GM12878 (cell line): Measurements from ENCODE around the gene PEX5. TPM values are rescaled to one million over a fixed set of nuclear protein-coding genes. Genes with fewer than 3 reads are reported as not detected.
A peak's percentile ranks its signal among the peaks of the same experiment; 100 is the strongest.

Source experiments
- ATAC-seq: fragments of 200-7000 bp; cut with Tn5 transposase; 3 replicates; pipeline ENCODE4 v1.9.1; 2020; ENCODE audit warnings: mild to moderate bottlenecking, moderate library complexity
- BruUV-seq: library from RNA; stranded (reverse); fragments of 400-500 nt; replicated peaks from 2 replicates; lab custom pipeline; 2021; lab: Mats Ljungman, UMichigan
- CTCF ChIA-PET: fragments of 300-600 bp; sonication (Branson Sonifier 250); formaldehyde crosslinking; extraction: SDS; loops from one replicate; lab custom pipeline; 2021; ENCODE audit warnings: inconsistent platforms; lab: Yijun Ruan, JAX
- POLR2A ChIA-PET: fragments of 350-600 bp; formaldehyde crosslinking; extraction: SDS; loops from one replicate; lab custom pipeline; 2021; ENCODE audit warnings: inconsistent platforms; lab: Charles Lee
- RAD21 ChIA-PET: fragments of 300-600 bp; sonication (Branson Sonifier 250); formaldehyde crosslinking; loops from one replicate; lab custom pipeline; 2023; ENCODE audit warnings: antibody characterized with exemption; ENCODE audit not compliant: unreplicated experiment; lab: Charles Lee
- SMC1A ChIA-PET: fragments of 300-600 bp; sonication (Branson Sonifier 250); formaldehyde crosslinking; loops from one replicate; lab custom pipeline; 2023; ENCODE audit not compliant: unreplicated experiment, uncharacterized antibody; lab: Charles Lee
- DNase-seq: peaks from one replicate; pipeline ENCODE4 v3.0.0-alpha.2; 2011; ENCODE audit warnings: low read depth, low spot score
- FAIRE-seq: peaks from 3 replicates; lab custom pipeline; 2011; peaks lifted over from hg19 to GRCh38; lab: Jason Lieb, UNC
- H2AFZ ChIP-seq: 2 replicates; pipeline ENCODE4 v1.6.0; 2011; ENCODE audit warnings: low read depth, low read length, control low read depth; ENCODE audit not compliant: control insufficient read depth
- H3K27ac ChIP-seq: 2 replicates; pipeline ENCODE4 v1.5.1; 2011; ENCODE audit warnings: control low read depth; ENCODE audit not compliant: control insufficient read depth, insufficient read depth
- H3K27me3 ChIP-seq, 2 experiments: replicated peaks in 1 of 2; 2 replicates each; pipeline versions ENCODE4 v1.6.0 to v1.6.1; 2011; ENCODE audit warnings: low read length in 1 of 2; ENCODE audit not compliant: control insufficient read depth in 2 of 2, insufficient read depth in 2 of 2
- H3K36me3 ChIP-seq, 2 experiments: 2 replicates each; pipeline ENCODE4 v1.5.1; 2011; ENCODE audit warnings: low read length in 1 of 2; ENCODE audit not compliant: control insufficient read depth in 2 of 2, insufficient read depth in 2 of 2
- H3K4me1 ChIP-seq: 2 replicates; pipeline ENCODE4 v1.6.1; 2011; ENCODE audit warnings: mild to moderate bottlenecking, low read length, moderate library complexity, mixed read lengths; ENCODE audit not compliant: control insufficient read depth, insufficient read depth
- H3K4me2 ChIP-seq: 2 replicates; pipeline ENCODE4 v1.6.0; 2011; ENCODE audit warnings: control low read depth; ENCODE audit not compliant: control insufficient read depth, insufficient read depth
- H3K4me3 ChIP-seq: fragments of 200-600 bp; sonication (generic); 2 replicates; pipeline ENCODE4 v1.5.1; 2016
- H3K79me2 ChIP-seq: 2 replicates; pipeline ENCODE4 v1.6.0; 2011; ENCODE audit warnings: low read length; ENCODE audit not compliant: control insufficient read depth, insufficient read depth
- H3K9ac ChIP-seq: 2 replicates; pipeline ENCODE4 v1.8.0; 2011; ENCODE audit warnings: low read length, control low read depth, mixed read lengths; ENCODE audit not compliant: control insufficient read depth, insufficient read depth
- H3K9me3 ChIP-seq: replicated peaks from 3 replicates; pipeline ENCODE4 v1.5.1; 2011; ENCODE audit warnings: mild to moderate bottlenecking, low read length; ENCODE audit not compliant: control insufficient read depth, insufficient read depth
- H4K20me1 ChIP-seq: 2 replicates; pipeline ENCODE4 v1.6.0; 2011; ENCODE audit not compliant: control insufficient read depth, insufficient read depth
- BCL11A ChIP-seq: IDR thresholded peaks from 2 replicates; pipeline ENCODE4 v1.6.1; 2011; ENCODE audit warnings: low read depth, low read length
- BCLAF1 ChIP-seq: fragments of 450-650 bp; IDR thresholded peaks from 2 replicates; pipeline ENCODE4 v1.6.1; 2017; ENCODE audit warnings: antibody characterized with exemption, mild to moderate bottlenecking, moderate library complexity
- CREM ChIP-seq: IDR thresholded peaks from 2 replicates; pipeline ENCODE4 v1.6.1; 2014; ENCODE audit warnings: antibody characterized with exemption, low read depth
- GABPA ChIP-seq: IDR thresholded peaks from 2 replicates; pipeline ENCODE4 v1.6.1; 2014; ENCODE audit warnings: antibody characterized with exemption, low read depth, mild to moderate bottlenecking, inconsistent platforms
- GATAD2B ChIP-seq: fragments of 450-650 bp; conservative IDR thresholded peaks from 2 replicates; pipeline ENCODE4 v1.6.1; 2017; ENCODE audit warnings: low read depth, mild to moderate bottlenecking, moderate library complexity
- HDGF ChIP-seq: fragments of 450-650 bp; IDR thresholded peaks from 2 replicates; pipeline ENCODE4 v1.6.1; 2016; ENCODE audit warnings: antibody characterized with exemption
- MEF2B ChIP-seq: fragments of 450-650 bp; IDR thresholded peaks from 2 replicates; pipeline ENCODE4 v1.6.1; 2018; ENCODE audit warnings: mild to moderate bottlenecking, moderate library complexity; ENCODE audit not compliant: partially characterized antibody, poor library complexity, severe bottlenecking
- NFYA ChIP-seq: IDR thresholded peaks from 2 replicates; pipeline ENCODE4 v1.6.1; 2011; ENCODE audit warnings: low read depth, mild to moderate bottlenecking, low read length, improper control_type of control experiment, borderline replicate concordance
- PAX5 ChIP-seq: IDR thresholded peaks from 2 replicates; pipeline ENCODE4 v1.6.1; 2011; ENCODE audit warnings: low read depth, low read length, borderline replicate concordance
- POU2F2 ChIP-seq: IDR thresholded peaks from 3 replicates; pipeline ENCODE4 v1.6.1; 2011; ENCODE audit warnings: low read depth, mild to moderate bottlenecking, low read length, borderline replicate concordance
- SMAD5 ChIP-seq: IDR thresholded peaks from 2 replicates; pipeline ENCODE4 v1.6.1; 2016; ENCODE audit warnings: antibody characterized with exemption, low read depth
- SP1 ChIP-seq: IDR thresholded peaks from one replicate; pipeline ENCODE4 v1.6.1; 2011; ENCODE audit warnings: low read depth, low read length
- STAT1 ChIP-seq: fragments of 450-650 bp; conservative IDR thresholded peaks from 2 replicates; pipeline ENCODE4 v1.6.1; 2014; ENCODE audit warnings: antibody characterized with exemption, mild to moderate bottlenecking
- ZBTB33 ChIP-seq: fragments of 450-650 bp; IDR thresholded peaks from 2 replicates; pipeline ENCODE4 v1.6.1; 2017; ENCODE audit warnings: mild to moderate bottlenecking
- ZSCAN29 ChIP-seq: fragments of 450-650 bp; IDR thresholded peaks from 2 replicates; pipeline ENCODE4 v1.6.1; 2017; ENCODE audit warnings: mild to moderate bottlenecking, moderate library complexity
- WGBS: methylation state at CpG from one replicate; pipeline ENCODE4 v1.1.6; 2016; ENCODE audit warnings: low lambda C conversion rate; ENCODE audit not compliant: insufficient replicate concordance, insufficient coverage; ENCODE audit errors: missing lambda C conversion rate; 5-methylcytosine and 5-hydroxymethylcytosine counted together
- in situ Hi-C: fragments of 300-500 bp; cut with MboI; formaldehyde crosslinking; loops from 9 replicates; pipeline ENCODE4 v1.14.3; 2018; ENCODE audit warnings: mixed read lengths
- intact Hi-C: fragments of 100-400 bp; cut with micrococcal nuclease; formaldehyde crosslinking; loops from one replicate; pipeline ENCODE4 v1.14.2; 2022; ENCODE audit not compliant: unreplicated experiment
- polyA plus RNA-seq, 11 experiments: library from polyadenylated mRNA; depleted of rRNA in 4 of 11; unstranded in 6 of 11; stranded (reverse) in 5 of 11; fragments of >200 nt; fragmentation: Nextera tagmentation in 4 of 11; fragmentation: Illumina TruSeq in 1 of 11; extraction: Ambion mirVana in 4 of 11; extraction: Trizol in 1 of 11; gene quantifications; 1 replicate in 1 of 11; 2 replicates in 10 of 11; pipeline versions ENCODE4 v1.2.1 to v1.2.3, GENCODE V29; 2011 to 2016; ENCODE audit warnings: inconsistent platforms in 2 of 11, missing spikeins in 2 of 11, low read depth in 1 of 11
- total RNA-seq, 4 experiments: library from RNA; depleted of rRNA in 3 of 4; stranded (reverse); fragments of >200 nt in 3 of 4; fragmentation: Illumina TruSeq in 1 of 4; extraction: Trizol in 1 of 4; gene quantifications; 2 replicates each; pipeline versions ENCODE4 v1.2.1 to v1.2.3, GENCODE V29; 2013 to 2021

The PEX5 gene
- total and polyA plus RNA-seq, 10 of the 15 experiments (the other 5 are each of a cell fraction or from before 2014, with no cell fraction given): 1.3 to 31.9 (median 13.1) TPM

- ATAC-seq (no peak), FAIRE-seq (peak; percentile 31), DNase-seq (no peak)
- 86% methylated on average over 1 of the region's 1 CpG for WGBS
- no peaks in the 10 kb centered on the region for H3K27me3 ChIP-seq
- no peak overlapping the region for H3K27ac ChIP-seq
- RAD21 ChIA-PET: no interaction called here
- no peak overlapping the region for H3K9ac ChIP-seq
- SMC1A ChIA-PET: no interaction called here
- POLR2A ChIA-PET: no interaction called here
- H4K20me1 ChIP-seq: no peaks in the 10 kb centered on the region
- H3K9me3 ChIP-seq: no peaks in the 10 kb centered on the region
- no peaks in the 10 kb centered on the region for H3K79me2 ChIP-seq
- intact Hi-C loops (no loop called here), in situ Hi-C loops (no loop called here)
- no peak overlapping the region for H2AFZ ChIP-seq
- H3K4me1 ChIP-seq: no peaks in the 10 kb centered on the region
- CTCF ChIA-PET: interaction anchor here (1.0 kb wide), 1 partner anchor 547 kb away, joined by 6 read pairs; no protein-coding TSS in a partner anchor
- H3K36me3 ChIP-seq: no peaks in the 10 kb centered on the region
- no peak overlapping the region for H3K4me2 ChIP-seq
- no peak overlapping the region for H3K4me3 ChIP-seq
- BruUV-seq: no TSS peak
- TF ChIP-seq CREM (no peak), BCL11A (no peak), PAX5 (no peak), SMAD5 (no peak), POU2F2 (no peak), HDGF (no peak), NFYA (no peak), SP1 (no peak), MEF2B (no peak), ZBTB33 (no peak), BCLAF1 (no peak), GATAD2B (no peak), GABPA (no peak), ZSCAN29 (no peak), STAT1 (no peak)
These were observed 69.6 kb downstream of the PEX5 start for GRCh38 chr12:7259060-7259459.
